ENCODE results near the gene YTHDF1.

DNA sequence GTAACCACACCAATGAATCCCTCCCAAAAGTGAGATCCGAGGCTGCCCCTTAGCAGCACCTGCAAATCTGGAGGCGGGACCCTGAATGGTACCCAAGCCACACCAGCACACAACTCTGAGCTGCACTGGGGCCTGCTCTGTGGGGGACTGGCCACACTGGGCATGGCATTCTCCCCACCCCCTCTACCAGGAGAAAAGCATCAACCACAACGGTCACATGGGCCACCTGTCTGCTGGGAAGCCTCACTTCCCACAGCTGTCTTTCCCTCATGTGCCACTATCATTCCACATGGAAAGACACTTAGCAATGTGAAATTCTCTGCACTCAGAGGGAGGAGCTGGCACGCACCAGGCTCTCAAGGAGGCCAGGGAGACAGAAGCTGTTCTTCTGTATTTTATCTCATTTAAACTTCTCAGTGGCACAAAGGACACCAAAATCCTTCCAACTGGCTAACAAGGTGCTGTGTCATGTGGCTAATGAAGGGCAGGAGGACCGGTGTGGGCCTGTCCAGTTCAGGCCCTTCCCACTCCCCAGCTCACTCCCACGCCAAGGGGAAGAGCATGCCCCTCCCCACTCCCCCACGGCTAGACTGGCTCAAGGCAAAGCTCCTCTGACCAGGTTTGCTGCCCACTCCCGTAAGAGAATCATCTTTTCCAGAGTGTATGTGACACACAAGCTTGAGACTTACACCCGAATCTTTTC lies 19.0 kb downstream of the YTHDF1 start:
- TF ChIP-seq POLR2A (IDR thresholded peaks at IDR 0.05), result no peak
- TF ChIP-seq CTCF (IDR thresholded peaks at IDR 0.05), result no peak

Measured in esophagus squamous epithelium (tissue), 4 donors.